ENCODE results near the gene ATP1B2.

DNA sequence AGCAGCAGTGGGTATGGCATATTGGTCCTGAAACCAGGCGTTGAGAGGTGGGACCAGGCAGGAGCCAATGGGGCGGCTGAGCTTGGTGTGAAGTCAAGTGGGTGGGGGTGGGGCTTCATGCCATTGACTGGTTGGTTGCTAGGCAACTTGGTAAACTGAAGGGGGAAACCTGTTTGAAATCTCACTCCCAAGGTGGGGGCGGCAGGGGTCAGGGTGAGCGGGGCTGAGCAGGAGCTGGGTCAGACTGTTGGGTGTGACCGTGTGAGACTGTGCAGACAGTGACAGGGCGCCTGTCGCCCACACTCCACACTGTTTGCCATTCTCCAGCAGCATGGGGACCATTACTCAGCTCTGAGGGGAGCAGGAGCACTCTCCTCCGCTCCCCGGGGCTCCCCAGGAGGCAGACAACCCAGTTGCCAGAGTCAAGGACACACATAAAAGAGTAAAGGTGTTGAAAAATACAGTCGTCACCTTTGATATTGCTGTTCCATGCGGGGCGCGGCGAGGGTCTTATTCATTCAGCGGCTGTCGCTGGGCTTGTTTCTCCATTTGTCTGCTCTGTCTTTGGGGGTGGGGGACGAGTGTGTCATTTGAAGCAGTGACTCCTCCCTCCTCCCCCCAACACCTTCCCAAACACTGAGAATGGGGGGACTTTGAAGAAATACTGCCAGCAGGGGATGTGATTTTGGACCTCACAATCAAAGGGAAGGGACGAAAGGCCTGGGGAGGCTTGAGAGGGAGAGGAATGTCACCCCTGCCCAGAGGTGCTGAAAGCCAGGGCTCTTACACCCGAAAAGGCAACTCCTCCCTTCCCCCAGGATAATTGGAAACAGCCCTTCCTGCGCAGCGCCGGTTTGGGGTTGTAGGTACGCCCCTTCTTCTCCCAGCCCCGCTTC is 53.1 kb downstream of the ATP1B2 start:
- TF ChIP-seq EZH2 (IDR thresholded peaks at IDR 0.05; ENCODE audit: insufficient read depth, poor library complexity, severe bottlenecking), result no peak
- TF ChIP-seq EZH2phosphoT487 (IDR thresholded peaks at IDR 0.05; ENCODE audit: insufficient read depth, low read depth), result no peak

Measured in GM23248 (cell line).